Stimulated activated CD8-positive, alpha-beta memory T cell treated with anti-CD3 and anti-CD28 coated beads, Interleukin-15, amount 100 ng/mL, for 1 hour (primary cell): ENCODE results near the gene AUTS2.

Source experiments
- DNase-seq: peaks from one replicate; pipeline ENCODE4 v3.0.0-alpha.2; 2020; ENCODE audit warnings: low read depth

AUTS2 gene

GRCh38 chr7:70602117-70602516, 1003.8 kb downstream of the AUTS2 start:
- DNase-seq: no peak

- no peak for DNase-seq
Observed at GRCh38 chr7:70607281-70607680, 1009.0 kb downstream of the AUTS2 start.

- DNase-seq: no peak
Observed at GRCh38 chr7:70607759-70608158, 1009.5 kb downstream of the AUTS2 start.

- DNase-seq: no peak
Observed at GRCh38 chr7:70608229-70608628, 1010.0 kb downstream of the AUTS2 start.

- DNase-seq: no peak
Observed at GRCh38 chr7:70612811-70613210, 1014.5 kb downstream of the AUTS2 start.

- no peak for DNase-seq
Observed at GRCh38 chr7:70614237-70615045, 1016.2 kb downstream of the AUTS2 start.

- no peak for DNase-seq
Observed at GRCh38 chr7:70615066-70615606, 1016.9 kb downstream of the AUTS2 start.

GRCh38 chr7:70616211-70616610, 1017.9 kb downstream of the AUTS2 start:
- DNase-seq: no peak

GRCh38 chr7:70616821-70617220, 1018.5 kb downstream of the AUTS2 start:
- no peak for DNase-seq

- DNase-seq: no peak
Observed at GRCh38 chr7:70618020-70618551, 1019.8 kb downstream of the AUTS2 start.

- DNase-seq: no peak
Observed at GRCh38 chr7:70619130-70619529, 1020.9 kb downstream of the AUTS2 start.

- DNase-seq: no peak
Observed at GRCh38 chr7:70619659-70620058, 1021.4 kb downstream of the AUTS2 start.

- DNase-seq: no peak
Observed at GRCh38 chr7:70620333-70621055, 1022.2 kb downstream of the AUTS2 start.

GRCh38 chr7:70621954-70622600, 1023.8 kb downstream of the AUTS2 start:
- DNase-seq: no peak

GRCh38 chr7:70622936-70623335, 1024.7 kb downstream of the AUTS2 start:
- no peak for DNase-seq

GRCh38 chr7:70624500-70625103, 1026.3 kb downstream of the AUTS2 start:
- DNase-seq: no peak

GRCh38 chr7:70627461-70627860, 1029.2 kb downstream of the AUTS2 start:
- no peak for DNase-seq

- no peak for DNase-seq
Observed at GRCh38 chr7:70630440-70630817, 1032.2 kb downstream of the AUTS2 start.

- no peak for DNase-seq
Observed at GRCh38 chr7:70630818-70631457, 1032.7 kb downstream of the AUTS2 start.

GRCh38 chr7:70631718-70632117, 1033.4 kb downstream of the AUTS2 start:
- no peak for DNase-seq

GRCh38 chr7:70632400-70632799, 1034.1 kb downstream of the AUTS2 start:
- DNase-seq: no peak

GRCh38 chr7:70634071-70634470, 1035.8 kb downstream of the AUTS2 start:
- no peak for DNase-seq
